ENCODE results near the gene AMPD3.

AMPD3 gene

DNA sequence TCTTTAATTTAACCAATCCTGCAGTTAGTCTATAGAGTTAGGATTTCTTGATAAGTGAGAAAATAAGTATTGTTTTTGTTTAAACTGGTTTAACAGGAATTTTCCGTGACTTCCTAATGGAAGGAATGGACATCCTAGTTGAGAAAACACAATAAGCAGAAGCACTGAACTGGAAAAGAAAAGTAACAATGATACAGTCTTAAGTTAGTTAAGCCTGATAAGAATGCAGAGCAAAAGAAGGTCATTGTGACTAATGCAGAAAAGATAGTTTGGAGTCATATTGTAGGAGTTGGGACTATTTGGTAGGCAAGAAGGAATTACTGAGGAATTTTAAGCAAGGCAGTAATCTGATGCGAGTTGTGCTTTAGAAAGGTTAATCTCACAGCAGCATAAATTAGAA, 74.2 kb downstream of the AMPD3 start:
- TF ChIP-seq, protein P1, sequence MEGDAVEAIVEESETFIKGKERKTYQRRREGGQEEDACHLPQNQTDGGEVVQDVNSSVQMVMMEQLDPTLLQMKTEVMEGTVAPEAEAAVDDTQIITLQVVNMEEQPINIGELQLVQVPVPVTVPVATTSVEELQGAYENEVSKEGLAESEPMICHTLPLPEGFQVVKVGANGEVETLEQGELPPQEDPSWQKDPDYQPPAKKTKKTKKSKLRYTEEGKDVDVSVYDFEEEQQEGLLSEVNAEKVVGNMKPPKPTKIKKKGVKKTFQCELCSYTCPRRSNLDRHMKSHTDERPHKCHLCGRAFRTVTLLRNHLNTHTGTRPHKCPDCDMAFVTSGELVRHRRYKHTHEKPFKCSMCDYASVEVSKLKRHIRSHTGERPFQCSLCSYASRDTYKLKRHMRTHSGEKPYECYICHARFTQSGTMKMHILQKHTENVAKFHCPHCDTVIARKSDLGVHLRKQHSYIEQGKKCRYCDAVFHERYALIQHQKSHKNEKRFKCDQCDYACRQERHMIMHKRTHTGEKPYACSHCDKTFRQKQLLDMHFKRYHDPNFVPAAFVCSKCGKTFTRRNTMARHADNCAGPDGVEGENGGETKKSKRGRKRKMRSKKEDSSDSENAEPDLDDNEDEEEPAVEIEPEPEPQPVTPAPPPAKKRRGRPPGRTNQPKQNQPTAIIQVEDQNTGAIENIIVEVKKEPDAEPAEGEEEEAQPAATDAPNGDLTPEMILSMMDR (IDR thresholded peaks at IDR 0.05) = no peak

DNA sequence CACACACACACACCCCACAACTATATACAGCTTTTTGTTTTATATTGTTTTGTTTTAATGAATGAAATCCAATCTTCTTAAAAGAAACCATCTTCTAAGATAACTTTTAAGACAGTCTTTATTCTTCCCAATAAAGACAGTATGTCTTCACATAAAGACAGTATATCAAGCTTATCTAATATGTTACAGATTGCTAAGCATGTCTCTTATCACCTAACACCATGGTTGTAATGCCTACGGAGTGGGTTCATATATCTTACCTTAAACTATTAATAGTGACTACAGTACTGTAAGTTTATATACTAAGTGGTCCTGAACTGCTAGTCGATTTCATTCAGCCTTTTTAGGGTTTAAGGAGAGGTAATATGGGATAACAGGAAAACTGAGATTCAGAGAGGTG, 77.5 kb downstream of the AMPD3 start:
- TF ChIP-seq, protein P1 (IDR thresholded peaks at IDR 0.05) = no peak

DNA sequence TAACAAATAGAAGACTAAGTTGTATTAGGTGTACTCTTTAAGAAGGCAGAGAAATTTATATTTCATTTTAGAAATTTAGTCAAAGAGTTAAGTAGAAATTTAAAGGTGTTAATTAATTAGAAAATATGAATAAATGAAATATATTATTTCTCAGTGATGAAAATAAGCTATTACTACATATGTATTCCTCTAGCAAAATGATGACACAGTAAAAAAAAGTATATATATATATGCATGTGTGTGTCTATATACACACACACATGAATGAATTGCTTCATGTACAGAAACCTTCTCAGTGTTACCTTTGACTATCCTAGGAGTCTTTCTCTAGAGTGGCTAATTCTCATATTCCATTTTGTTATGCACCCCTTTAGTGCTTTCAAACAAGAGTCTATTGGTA, 78.3 kb downstream of the AMPD3 start:
- TF ChIP-seq, protein P1 (IDR thresholded peaks at IDR 0.05) = no peak

DNA sequence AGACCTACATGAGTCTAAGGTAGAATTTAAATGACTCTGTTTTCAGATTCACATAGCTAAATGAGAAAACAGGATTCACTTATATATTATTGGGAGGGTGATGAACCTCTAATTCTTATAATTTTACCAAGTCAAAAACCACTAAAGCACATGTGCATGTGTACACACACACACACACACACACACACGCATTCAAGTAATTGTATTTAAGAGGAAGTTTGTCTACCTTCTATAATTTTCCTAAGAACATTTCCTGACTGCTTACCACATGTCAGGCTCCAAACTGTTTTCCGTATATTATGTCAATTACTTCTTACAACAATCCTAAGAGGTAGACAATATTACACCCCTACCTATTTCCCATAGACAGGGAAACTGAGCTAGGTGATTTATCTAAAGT, 79.3 kb downstream of the AMPD3 start:
- TF ChIP-seq, protein P1 (IDR thresholded peaks at IDR 0.05) = no peak

GRCh38 chr11:10537600-10537999, 82.5 kb downstream of the AMPD3 start:
- TF ChIP-seq, protein P1 (IDR thresholded peaks at IDR 0.05) = no peak

DNA sequence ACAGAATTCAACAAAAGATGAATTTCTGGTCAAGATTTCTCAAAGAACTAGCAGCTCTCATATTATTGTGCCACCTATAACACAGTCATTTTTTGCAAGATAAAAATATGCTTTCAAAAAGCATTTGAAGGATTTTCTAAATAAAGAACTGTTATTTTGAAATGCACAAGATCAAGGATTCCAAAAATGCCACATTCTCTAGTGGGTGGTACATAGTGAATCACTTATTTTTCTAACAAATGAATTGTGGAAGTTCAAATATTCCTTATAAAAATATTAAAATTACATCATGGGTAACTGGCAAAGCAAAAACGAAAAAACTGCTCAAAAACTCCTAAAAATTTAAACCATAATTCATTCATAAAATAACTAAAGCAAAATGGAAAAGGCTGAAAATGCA, 83.9 kb downstream of the AMPD3 start:
- TF ChIP-seq, protein P1 (IDR thresholded peaks at IDR 0.05) = no peak

DNA sequence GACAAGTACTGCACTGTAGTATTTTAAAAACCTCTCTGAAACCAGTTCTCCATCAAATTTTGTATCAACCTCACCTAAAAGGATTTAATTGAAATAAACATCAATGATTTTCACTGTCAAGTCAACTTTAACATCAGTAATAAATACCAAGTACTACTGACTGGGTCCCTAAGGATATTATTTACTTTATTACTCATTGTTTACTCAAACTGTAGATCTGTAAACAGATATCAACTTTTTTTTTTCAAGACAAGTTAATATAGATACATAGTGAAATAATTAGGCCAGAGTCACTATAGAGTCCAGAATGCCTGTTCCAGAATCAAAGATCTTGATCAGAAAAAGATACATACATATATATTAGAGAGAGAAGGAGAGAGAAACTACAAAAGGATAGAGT, 84.3 kb downstream of the AMPD3 start:
- TF ChIP-seq, protein P1 (IDR thresholded peaks at IDR 0.05) = no peak

- TF ChIP-seq, protein P1 (IDR thresholded peaks at IDR 0.05) = no peak
Measured at GRCh38 chr11:10540546-10540914, 85.5 kb downstream of the AMPD3 start.

Data from LNCAP (cell line).